ENCODE data around the gene SLC30A7. TPM values are rescaled to one million over a fixed set of nuclear protein-coding genes. Genes with fewer than 3 reads are reported as not detected.

SLC30A7 gene
- total RNA-seq, 2 donors from 2014 or later, result 19.8 to 31.0 TPM

DNA sequence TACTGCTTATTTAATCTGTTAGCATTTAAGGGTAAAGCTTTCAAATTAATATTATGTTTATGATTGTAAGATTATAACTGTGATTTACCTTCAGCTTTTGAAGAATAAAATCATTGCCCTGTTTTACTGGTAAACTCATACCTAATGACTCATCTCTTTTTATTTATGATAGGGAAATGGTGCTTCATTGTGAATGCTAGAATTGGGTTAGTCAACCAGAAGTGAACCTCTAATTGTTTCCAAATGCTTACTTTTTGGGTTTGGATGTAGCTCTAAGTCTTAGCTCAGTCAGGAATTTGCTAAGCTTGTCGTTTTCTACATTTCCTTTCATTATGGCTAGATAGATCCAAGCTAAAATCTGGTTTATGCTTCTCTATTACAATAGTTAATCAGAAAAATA, 59.4 kb downstream of the SLC30A7 start:
- Histone ChIP-seq H3K27ac (no peak overlapping the region), H3K4me3 (no peak overlapping the region), H3K4me1 (replicated peaks) (no peaks in the 10 kb centered on the region), H3K9me3 (no peaks in the 10 kb centered on the region), H3K36me3 (no peaks in the 10 kb centered on the region), H3K27me3 (replicated peaks; ENCODE audit: insufficient read depth) (no peaks in the 10 kb centered on the region)
- WGBS, result 27% methylated on average over 1 of the region's 1 CpG
- TF ChIP-seq POLR2A (IDR thresholded peaks at IDR 0.05), result no peak
- TF ChIP-seq, protein P1, sequence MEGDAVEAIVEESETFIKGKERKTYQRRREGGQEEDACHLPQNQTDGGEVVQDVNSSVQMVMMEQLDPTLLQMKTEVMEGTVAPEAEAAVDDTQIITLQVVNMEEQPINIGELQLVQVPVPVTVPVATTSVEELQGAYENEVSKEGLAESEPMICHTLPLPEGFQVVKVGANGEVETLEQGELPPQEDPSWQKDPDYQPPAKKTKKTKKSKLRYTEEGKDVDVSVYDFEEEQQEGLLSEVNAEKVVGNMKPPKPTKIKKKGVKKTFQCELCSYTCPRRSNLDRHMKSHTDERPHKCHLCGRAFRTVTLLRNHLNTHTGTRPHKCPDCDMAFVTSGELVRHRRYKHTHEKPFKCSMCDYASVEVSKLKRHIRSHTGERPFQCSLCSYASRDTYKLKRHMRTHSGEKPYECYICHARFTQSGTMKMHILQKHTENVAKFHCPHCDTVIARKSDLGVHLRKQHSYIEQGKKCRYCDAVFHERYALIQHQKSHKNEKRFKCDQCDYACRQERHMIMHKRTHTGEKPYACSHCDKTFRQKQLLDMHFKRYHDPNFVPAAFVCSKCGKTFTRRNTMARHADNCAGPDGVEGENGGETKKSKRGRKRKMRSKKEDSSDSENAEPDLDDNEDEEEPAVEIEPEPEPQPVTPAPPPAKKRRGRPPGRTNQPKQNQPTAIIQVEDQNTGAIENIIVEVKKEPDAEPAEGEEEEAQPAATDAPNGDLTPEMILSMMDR (IDR thresholded peaks at IDR 0.05), result no peak
- TF ChIP-seq POLR2AphosphoS5 (IDR thresholded peaks at IDR 0.05), result no peak
- intact Hi-C loops (cut with DNase I), result no loop called here
- DNase-seq (ENCODE audit: low spot score), result no peak

DNA sequence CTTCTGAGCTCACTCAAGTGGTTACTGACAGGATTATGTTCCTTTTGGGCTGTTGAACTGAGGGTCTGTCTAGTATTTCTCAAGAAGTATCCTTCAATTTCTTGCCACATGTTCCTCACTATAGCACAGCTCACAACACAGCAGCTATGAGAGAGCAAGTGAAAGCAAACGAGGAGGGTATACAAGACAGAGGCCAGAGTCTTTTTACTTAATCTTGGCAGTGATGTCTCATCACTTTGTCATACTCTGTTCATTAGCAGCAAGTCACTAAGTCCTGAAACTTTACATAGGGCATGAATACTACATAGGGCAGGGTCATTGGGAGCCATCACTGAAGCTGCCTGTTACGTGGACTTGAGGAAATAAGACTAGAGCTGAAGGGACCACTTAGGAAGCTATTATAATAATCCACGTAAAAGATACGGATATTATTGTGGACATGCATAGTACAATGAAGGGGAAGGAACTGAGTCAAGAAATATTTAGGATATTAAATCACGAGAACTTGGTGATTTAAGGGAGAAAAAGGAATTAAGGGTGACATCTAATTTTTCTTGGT, 63.7 kb downstream of the SLC30A7 start:
- no peak for DNase-seq (ENCODE audit: low spot score)
- intact Hi-C loops (cut with DNase I), result no loop called here
- 94% methylated on average over 5 of the region's 5 CpGs for WGBS
- Histone ChIP-seq H3K27me3 (replicated peaks; ENCODE audit: insufficient read depth) (no peaks in the 10 kb centered on the region), H3K4me1 (replicated peaks) (no peaks in the 10 kb centered on the region), H3K4me3 (no peak overlapping the region), H3K27ac (no peak overlapping the region), H3K36me3 (no peaks in the 10 kb centered on the region), H3K9me3 (no peaks in the 10 kb centered on the region)
- TF ChIP-seq, protein P1 (IDR thresholded peaks at IDR 0.05), result no peak
- TF ChIP-seq POLR2A (IDR thresholded peaks at IDR 0.05) (no peak), POLR2AphosphoS5 (IDR thresholded peaks at IDR 0.05) (no peak)

DNA sequence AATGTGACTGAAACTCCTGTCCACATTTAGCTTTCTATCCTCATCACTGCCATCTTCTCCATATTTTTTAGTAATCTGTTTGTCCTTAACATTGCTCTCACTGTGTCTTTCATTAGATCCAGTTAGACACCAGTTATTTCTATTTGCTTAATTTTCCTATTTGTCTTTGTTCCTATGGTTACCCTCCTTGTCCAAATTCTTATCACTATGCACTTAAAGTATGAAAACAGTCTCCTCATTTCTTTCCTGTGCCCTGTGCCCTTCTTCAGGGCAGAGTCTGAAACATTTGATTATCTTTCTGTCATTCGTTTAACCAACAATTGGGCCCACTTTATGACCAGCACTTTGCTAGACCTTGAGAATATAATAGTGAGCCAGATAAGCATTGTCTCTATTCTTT, 64.2 kb downstream of the SLC30A7 start:
- H3K4me1 ChIP-seq (replicated peaks), result no peaks in the 10 kb centered on the region

DNA sequence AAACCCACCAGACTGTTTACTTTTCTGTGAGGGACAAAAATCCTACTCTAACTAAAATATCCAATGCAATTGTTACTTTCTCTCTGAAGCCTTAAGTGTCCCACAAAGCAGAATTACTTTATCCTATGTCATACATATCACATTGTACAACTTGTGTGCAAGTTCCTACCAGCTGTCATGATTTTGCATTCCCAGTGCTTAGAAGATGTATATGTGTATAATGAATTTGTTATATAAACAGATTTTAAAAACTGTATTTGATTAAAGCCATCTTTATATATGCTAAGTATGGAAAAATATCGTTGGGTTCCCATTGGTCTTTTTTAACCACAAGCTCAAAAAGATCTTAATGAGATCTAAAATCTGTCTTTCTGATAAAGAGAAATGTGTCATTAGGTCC, 72.7 kb downstream of the SLC30A7 start:
- Histone ChIP-seq H3K27ac (no peak overlapping the region), H3K9me3 (no peaks in the 10 kb centered on the region), H3K36me3 (no peaks in the 10 kb centered on the region), H3K4me1 (replicated peaks) (no peaks in the 10 kb centered on the region), H3K4me3 (no peak overlapping the region), H3K27me3 (replicated peaks; ENCODE audit: insufficient read depth) (no peaks in the 10 kb centered on the region)
- intact Hi-C loops (cut with DNase I), result no loop called here
- 60% methylated on average over 1 of the region's 1 CpG for WGBS
- no peak for TF ChIP-seq POLR2AphosphoS5 (IDR thresholded peaks at IDR 0.05)
- TF ChIP-seq POLR2A (IDR thresholded peaks at IDR 0.05), result no peak
- TF ChIP-seq, protein P1 (IDR thresholded peaks at IDR 0.05), result no peak
- no peak for DNase-seq (ENCODE audit: low spot score)

More for the DNA sequence above, 64.2 kb downstream of the SLC30A7 start:
- WGBS, result 87% methylated on average over 1 of the region's 1 CpG
- H3K27me3 ChIP-seq (replicated peaks; ENCODE audit: insufficient read depth), result no peaks in the 10 kb centered on the region
- no peak overlapping the region for H3K4me3 ChIP-seq
- intact Hi-C loops (cut with DNase I), result no loop called here
- H3K27ac ChIP-seq, result no peak overlapping the region
- DNase-seq (ENCODE audit: low spot score), result no peak
- H3K36me3 ChIP-seq, result no peaks in the 10 kb centered on the region
- no peaks in the 10 kb centered on the region for H3K9me3 ChIP-seq
- TF ChIP-seq POLR2AphosphoS5 (IDR thresholded peaks at IDR 0.05), result no peak
- no peak for TF ChIP-seq POLR2A (IDR thresholded peaks at IDR 0.05)
- TF ChIP-seq, protein P1 (IDR thresholded peaks at IDR 0.05), result no peak

DNA sequence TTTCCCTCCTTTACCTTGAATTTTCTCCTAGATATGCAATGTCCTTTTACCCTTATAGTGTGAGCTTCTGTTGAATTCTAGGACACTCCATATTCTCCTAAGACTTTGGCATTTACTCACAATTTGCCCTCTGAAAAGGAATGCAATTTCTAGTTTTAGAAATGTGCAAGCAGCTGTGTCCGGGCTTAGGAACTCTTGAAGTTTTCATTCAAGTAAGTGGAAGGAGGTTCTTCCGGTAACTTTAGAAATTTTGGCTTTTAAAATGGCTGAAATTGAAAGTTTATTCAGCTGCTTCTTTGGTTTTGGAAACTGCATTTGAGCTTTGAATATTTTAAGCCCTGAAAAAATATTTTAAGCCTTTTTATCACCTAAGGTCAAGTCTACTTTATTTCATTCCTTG, 73.4 kb downstream of the SLC30A7 start:
- H3K9me3 ChIP-seq, result no peaks in the 10 kb centered on the region
- TF ChIP-seq, protein P1 (IDR thresholded peaks at IDR 0.05), result no peak
- H3K27ac ChIP-seq, result no peak overlapping the region
- H3K4me1 ChIP-seq (replicated peaks), result no peaks in the 10 kb centered on the region
- no peak overlapping the region for H3K4me3 ChIP-seq
- H3K27me3 ChIP-seq (replicated peaks; ENCODE audit: insufficient read depth), result no peaks in the 10 kb centered on the region
- no peaks in the 10 kb centered on the region for H3K36me3 ChIP-seq
- no peak for DNase-seq (ENCODE audit: low spot score)
- intact Hi-C loops (cut with DNase I), result no loop called here
- WGBS, result 85% methylated on average over 2 of the region's 2 CpGs

Data from prostate gland (tissue), 2 donors.